A172 (cell line): Measurements from ENCODE around the gene SLCO3A1. TPM values are rescaled to one million over a fixed set of nuclear protein-coding genes. Genes with fewer than 3 reads are reported as not detected.
"Not testable (repeated sequence)": the region's sequence is repeated elsewhere in the genome, so short reads cannot be mapped to it uniquely, and the experiment has no call there.

Experiments used
- DNase-seq: peaks from one replicate; pipeline ENCODE4 v3.0.0-alpha.2; 2015; ENCODE audit warnings: low spot score
- total RNA-seq: library from RNA; depleted of rRNA; stranded (reverse); fragments of >200 nt; shearing (Covaris generic); gene quantifications from 2 replicates; pipeline ENCODE4 v1.2.3, GENCODE V29; 2014

SLCO3A1 gene
- total RNA-seq, 1 experiment from 2014 or later = 4.0 TPM

- no peak for DNase-seq
Measured at GRCh38 chr15:92035551-92035950, 182.0 kb downstream of the SLCO3A1 start.

DNA sequence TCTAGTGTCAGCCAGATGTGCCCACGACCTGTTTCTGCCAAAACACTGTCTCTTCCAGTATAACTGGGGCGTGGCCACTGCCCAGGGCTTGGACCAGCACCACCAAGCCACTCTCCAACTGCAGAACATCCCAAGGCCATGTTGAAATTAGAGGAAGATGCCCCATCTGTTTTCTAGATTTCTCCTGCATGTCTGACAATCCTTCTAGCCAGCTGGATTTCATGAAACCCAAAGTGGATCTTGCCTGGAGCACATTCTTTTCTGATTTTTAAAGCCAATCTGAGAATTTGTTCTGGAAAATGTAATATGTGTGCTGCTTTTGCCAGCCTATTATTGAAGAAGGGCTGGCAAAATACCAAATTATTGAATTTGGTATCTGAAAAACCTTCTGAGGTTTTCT lies 182.5 kb downstream of the SLCO3A1 start:
- no peak for DNase-seq

DNA sequence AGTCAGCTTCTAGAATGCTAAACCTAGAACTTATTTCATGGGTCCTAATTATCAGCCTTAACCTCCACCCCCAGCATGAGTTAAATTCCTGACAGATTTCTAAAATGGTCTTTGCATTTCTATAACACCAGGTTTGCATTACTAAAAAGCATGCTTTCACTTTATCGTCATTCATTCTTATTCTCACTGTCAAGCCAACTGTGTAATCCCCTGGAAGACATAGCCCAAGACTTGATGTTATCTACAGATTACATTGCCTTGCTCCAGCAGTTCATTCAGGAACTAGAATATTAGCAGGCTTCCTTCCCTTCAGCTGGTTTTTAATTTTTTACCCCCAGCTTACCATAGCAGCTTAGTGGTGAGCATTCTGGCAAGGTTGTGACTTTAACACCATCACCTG lies 184.0 kb downstream of the SLCO3A1 start:
- no peak for DNase-seq

DNA sequence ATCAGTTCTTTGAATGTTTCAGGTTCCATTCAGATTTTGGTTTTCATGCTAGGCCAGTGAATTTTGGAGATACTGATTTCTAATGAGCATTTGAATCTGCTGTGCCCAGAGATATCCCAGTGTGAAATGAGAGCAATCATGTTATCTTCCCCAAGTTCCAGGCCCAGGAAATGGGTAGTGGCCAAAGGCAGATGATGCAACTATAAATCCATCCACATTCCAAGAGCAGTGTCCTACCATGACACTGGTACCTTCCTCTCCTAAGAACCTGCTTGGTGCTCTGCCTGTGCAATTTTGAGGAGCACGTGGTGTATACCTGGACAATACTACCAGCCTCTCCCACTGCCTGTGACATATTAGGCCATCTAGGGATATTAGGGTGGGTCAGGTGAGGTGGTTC lies 186.8 kb downstream of the SLCO3A1 start:
- DNase-seq = no peak

DNA sequence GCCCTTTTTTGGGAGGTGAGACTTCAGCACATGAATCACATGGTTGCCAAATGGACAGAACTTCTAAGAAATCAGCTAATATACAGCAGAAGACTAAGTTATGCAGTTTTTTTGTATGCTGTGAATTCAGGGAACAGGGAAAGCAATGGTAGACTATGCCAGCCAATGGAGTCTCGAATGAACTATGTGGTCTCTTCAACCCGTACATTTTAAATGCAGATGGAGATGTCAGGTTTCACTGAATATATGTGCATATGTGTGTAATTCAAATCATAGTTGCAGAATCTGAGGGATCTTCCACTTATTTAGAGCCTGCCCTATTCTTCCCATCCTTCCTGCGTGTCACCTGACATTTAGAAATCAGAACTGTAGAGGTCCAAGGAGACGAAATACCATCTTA lies 187.9 kb downstream of the SLCO3A1 start:
- no peak for DNase-seq

DNA sequence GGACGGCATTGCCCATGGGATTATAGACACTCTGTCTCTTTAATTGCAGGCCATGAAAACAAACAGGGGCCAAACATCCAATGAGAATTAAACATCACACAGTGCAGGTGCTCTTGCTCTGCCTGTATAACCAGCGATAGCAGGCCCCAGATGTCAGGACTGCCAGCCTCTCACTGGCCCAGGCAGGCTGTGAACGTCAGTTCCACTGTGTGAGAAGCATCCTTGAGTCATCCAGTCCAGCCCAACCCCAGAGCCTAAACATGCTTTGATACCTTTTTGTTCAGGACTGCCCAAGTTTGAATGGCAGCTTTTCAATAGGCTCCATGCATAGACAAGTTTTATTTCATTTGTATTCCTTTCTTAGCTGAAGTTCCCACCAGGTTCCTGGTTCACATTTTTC lies 189.8 kb downstream of the SLCO3A1 start:
- DNase-seq = no peak

DNA sequence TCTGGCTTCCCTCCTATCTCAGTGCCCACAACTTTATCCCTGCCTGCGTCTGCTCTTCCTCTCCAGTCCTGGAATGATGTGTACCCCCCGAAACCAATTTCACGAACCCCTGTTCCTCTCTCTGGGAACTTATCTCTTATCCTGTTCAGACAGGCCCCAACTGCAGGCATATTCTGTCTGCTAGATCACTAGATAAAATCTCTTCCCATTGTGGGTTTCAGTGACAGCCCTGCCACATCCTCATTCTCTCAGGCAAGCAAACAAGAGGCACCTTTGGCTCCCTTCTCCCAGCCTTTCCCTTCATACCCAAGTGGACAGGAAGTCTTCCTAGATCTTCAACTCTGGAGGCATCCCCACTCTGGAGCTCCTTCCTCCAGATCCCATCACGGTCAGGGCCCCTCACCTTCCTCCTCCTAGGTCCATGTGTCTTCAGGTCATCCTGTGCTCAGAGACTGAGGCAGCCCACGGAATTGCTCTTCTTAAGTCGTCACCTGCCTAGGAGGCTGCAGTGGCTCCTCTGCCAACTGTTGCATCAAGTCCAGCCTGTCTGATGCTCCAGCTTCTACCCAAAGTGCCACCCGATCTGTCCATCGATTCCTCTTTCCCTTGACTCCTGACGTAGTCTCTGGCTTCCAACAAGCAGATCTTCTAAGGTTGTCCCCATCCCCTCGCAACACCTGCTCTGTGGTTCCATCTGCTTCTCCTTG lies 190.8 kb downstream of the SLCO3A1 start:
- DNase-seq = no peak

DNA sequence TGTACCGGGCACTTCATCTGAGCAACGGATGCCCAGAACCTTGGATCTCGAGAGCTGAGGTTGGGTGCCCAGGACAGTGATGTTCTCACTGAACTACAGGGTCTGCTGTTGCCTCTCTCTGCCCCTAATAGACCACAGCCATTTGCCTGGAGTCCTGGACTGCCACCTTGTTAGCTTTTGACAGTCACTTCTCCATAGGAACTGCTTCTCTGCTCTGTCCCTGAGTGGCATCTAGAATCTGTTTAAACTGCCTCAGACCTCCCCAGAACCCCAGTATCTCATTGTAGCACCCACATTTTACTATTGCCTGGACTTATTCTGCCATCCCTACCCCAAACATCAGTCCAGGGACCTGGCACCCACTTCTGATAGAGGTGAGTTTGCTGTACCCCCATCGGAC lies 194.4 kb downstream of the SLCO3A1 start:
- no peak for DNase-seq

DNA sequence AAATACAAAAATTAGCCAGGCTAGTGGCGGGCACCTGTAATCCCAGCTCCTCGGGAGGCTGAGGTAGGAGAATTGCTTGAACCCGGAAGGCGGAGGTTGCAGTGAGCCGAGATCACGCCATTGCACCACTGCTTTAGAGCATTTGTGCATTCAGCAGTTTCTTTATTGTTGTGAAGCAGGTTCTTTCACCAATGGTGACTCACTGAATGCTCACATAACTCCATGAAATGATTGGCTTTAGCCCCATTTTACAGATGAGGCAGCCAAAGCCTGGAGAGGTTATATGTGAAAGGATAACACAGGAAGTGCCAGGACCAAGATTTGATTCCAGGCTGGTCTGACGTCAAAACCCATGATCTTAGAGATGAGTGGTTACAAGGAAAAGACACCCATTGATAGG lies 195.2 kb downstream of the SLCO3A1 start:
- no peak for DNase-seq

- no peak for DNase-seq
Measured at GRCh38 chr15:92049290-92049989, 195.9 kb downstream of the SLCO3A1 start.

DNA sequence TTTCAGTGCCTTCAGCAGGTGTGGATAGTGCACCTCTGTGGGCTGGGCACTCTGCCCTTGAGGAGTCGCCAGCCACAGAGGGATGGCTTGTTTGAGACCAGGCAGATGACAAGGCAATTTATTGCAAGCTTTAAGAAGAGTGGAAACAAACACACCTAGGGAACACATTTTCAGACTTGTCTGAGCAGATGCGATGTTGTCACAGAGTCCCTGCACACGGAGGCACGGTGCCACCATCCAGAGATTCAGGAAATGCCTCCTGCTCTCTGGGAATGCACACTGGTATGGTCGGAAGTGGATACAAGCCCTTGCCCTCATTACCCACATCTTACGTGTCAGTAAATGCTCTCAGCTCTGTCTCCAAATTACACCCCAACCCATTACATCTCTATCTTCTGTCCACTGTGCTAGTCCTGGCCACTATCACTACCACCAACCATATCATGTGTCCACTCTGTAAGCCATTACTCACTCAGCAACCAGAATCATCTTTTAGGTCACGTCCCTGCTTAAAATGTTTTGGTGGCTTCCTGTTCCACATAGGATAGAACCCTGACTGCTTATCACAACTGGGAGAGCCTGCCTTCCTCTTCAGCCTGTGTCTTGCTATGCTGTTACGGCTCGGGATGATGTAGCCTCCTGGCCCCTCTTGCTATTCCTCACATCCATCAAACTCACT lies 196.9 kb downstream of the SLCO3A1 start:
- DNase-seq = no peak

- DNase-seq = no peak
Measured at GRCh38 chr15:92051716-92052115, 198.2 kb downstream of the SLCO3A1 start.

GRCh38 chr15:92053753-92054316 lies 200.3 kb downstream of the SLCO3A1 start:
- DNase-seq = no peak

DNA sequence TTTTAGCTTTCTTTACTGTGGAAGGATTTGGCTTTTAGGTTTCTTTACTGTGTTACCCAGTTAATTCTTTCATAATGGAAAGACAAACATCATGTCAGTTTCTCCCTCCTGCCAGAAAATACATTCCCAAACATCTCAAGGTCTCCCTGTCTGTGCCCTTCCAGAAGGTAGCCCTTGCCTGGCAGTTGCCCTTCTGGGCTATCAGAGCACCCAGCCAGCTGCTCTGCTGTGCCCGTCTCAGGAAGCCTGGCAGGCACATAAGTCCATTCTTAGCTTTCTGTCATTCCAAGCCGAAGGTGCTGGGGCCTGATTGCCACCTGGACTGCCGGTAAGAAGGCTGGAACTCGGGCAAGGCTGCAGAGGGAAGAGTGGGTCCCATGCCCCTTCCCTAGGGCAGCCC lies 203.4 kb downstream of the SLCO3A1 start:
- no peak for DNase-seq

DNA sequence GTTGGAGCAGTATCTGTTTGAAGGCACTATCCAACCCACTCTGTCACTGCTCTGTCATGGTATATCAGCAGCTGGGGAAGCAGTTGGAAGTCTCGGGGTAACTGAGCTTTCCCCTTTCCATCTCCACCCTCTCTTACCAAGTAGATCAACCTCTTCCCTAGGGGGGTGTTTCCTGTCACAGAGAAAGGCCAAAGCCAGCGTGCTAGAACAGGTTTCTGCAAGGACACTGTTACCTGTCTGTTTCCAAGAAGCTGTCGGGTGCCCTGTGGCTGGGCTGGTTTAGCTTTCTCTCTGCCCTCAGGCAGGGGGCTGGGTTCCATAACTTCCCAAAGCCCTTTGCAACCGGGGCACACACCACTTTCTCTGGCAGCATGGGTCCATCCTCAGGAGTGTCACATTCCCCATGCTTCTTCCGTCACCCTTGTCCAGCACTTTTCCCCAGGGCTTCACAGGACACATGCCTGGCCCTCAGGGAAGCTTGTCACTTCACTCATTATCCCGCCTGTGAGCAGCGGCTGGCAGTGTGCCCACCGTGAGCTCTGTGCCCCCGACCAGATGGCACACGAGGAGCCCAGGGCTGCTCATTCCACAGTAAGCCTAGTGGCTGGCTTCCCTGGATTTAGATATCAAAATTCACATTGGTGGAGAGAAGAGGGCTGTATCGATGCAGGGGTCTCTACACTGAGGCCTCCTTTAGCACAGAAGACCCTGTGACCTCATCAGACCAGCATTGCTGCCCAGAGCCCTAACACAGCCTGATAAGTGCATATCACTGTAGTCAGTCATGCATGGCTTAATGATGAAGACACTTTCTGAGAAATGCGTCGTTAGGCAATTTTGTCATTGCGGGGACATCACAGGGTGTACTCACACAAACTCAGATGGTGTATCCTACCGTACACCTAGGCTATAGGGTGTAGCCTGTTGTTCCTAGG lies 205.8 kb downstream of the SLCO3A1 start:
- no peak for DNase-seq

GRCh38 chr15:92059971-92060311 lies 206.4 kb downstream of the SLCO3A1 start:
- DNase-seq = not testable (repeated sequence)

DNA sequence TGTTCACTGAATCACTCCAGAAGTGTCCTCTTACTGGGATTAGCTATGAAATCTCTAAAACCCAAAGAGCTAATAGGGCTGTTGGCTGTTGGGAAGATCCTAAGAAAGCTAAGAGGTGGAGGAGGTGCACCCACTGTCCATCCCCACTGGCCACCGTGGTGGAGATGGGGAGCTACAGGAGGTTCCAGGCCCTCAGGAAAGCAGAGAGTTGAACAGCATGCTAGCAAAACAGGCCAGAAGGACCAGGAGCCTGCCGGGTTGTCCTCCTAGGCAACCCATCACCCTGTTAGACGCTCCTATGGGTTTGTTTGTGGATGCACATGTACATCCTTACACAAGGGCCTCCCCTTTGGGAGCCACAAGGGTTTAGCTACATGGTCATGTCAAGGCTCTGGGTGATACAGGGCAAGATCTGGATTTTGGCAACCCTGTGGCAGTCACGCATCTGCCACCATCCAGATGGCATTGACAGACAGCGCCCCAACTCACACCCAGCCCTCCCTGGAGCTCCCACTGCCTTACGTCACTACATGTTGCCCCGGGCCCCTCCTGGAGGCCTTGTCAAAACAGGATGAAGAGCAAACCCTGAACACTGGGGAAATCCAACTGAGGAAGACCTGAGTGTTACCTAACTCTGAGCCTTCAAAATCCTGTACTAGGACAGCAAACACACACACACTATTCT lies 208.1 kb downstream of the SLCO3A1 start:
- DNase-seq = no peak

- no peak for DNase-seq
Measured at GRCh38 chr15:92062505-92062904, 209.0 kb downstream of the SLCO3A1 start.

GRCh38 chr15:92068121-92068520 lies 214.6 kb downstream of the SLCO3A1 start:
- no peak for DNase-seq

GRCh38 chr15:92069308-92070250 lies 216.1 kb downstream of the SLCO3A1 start:
- DNase-seq = peak; percentile 93
